Panc1 (cell line): ENCODE data around the gene PYHIN1. TPM values are rescaled to one million over a fixed set of nuclear protein-coding genes. Genes with fewer than 3 reads are reported as not detected.

Experiments
- ATAC-seq: fragments of 200-7000 bp; cut with Tn5 transposase; 2 replicates; pipeline ENCODE4 v1.9.1; 2020; ENCODE audit warnings: mild to moderate bottlenecking, moderate library complexity
- BruUV-seq: library from RNA; stranded (reverse); fragments of 400-500 nt; replicated peaks from 2 replicates; lab custom pipeline; 2021; lab: Mats Ljungman, UMichigan
- CTCF ChIA-PET: fragments of 300-600 bp; sonication (Branson Sonifier 250); formaldehyde crosslinking; loops from one replicate; lab custom pipeline; 2022; ENCODE audit warnings: antibody characterized with exemption; lab: Charles Lee
- POLR2A ChIA-PET: fragments of 300-600 bp; sonication (Branson Sonifier 250); formaldehyde crosslinking; loops from one replicate; lab custom pipeline; 2022; ENCODE audit warnings: antibody characterized with exemption; lab: Charles Lee
- DNase-seq: peaks from one replicate; pipeline ENCODE4 v3.0.0-alpha.2; 2010; ENCODE audit warnings: low read depth, low spot score
- H3K27ac ChIP-seq: 2 replicates; pipeline ENCODE4 v1.5.1; 2011; ENCODE audit warnings: mild to moderate bottlenecking, low read length, inconsistent platforms
- H3K27me3 ChIP-seq: fragments of 200-500 bp; sonication (Bioruptor generic); 2 replicates; pipeline ENCODE4 v1.6.0; 2014; ENCODE audit warnings: low read length, inconsistent platforms; ENCODE audit not compliant: control insufficient read depth, insufficient read depth
- H3K36me3 ChIP-seq: fragments of 200-500 bp; sonication (Bioruptor generic); 2 replicates; pipeline ENCODE4 v1.5.1; 2014; ENCODE audit warnings: inconsistent platforms, mild to moderate bottlenecking, low read length, moderate library complexity; ENCODE audit not compliant: control insufficient read depth, insufficient read depth
- H3K4me1 ChIP-seq: 2 replicates; pipeline ENCODE4 v1.5.1; 2011; ENCODE audit warnings: inconsistent platforms, mild to moderate bottlenecking, low read length, moderate library complexity; ENCODE audit not compliant: control insufficient read depth, insufficient read depth
- H3K4me3 ChIP-seq, 2 experiments: 2 replicates each; pipeline ENCODE4 v1.5.1; 2011 to 2012; ENCODE audit warnings: low read depth in 2 of 2, low read length in 2 of 2, mild to moderate bottlenecking in 2 of 2, inconsistent platforms in 1 of 2, moderate library complexity in 1 of 2
- H3K9me3 ChIP-seq: fragments of 200-500 bp; sonication (Bioruptor generic); 2 replicates; pipeline ENCODE4 v1.5.1; 2014; ENCODE audit warnings: low read depth, mild to moderate bottlenecking, inconsistent platforms, low read length, moderate library complexity; ENCODE audit not compliant: control insufficient read depth, insufficient read depth
- CTCF ChIP-seq: fragments of 450-650 bp; IDR thresholded peaks from 2 replicates; pipeline ENCODE4 v1.5.1; 2017; ENCODE audit warnings: mild to moderate bottlenecking
- POLR2AphosphoS5 ChIP-seq: IDR thresholded peaks from 2 replicates; pipeline ENCODE4 v1.6.1; 2012; ENCODE audit warnings: mild to moderate bottlenecking, low read depth, low read length, moderate library complexity
- REST ChIP-seq, 2 experiments: IDR thresholded peaks; 2 replicates each; pipeline ENCODE4 v1.6.1; 2011 to 2012; ENCODE audit warnings: low read depth in 2 of 2, control low read depth in 1 of 2, low read length in 1 of 2, mild to moderate bottlenecking in 1 of 2, moderate library complexity in 1 of 2; ENCODE audit not compliant: insufficient read depth in 1 of 2
- SIN3A ChIP-seq: IDR thresholded peaks from 2 replicates; pipeline ENCODE4 v1.6.1; 2012; ENCODE audit warnings: low read depth, mild to moderate bottlenecking, low read length, moderate library complexity, borderline replicate concordance; ENCODE audit not compliant: insufficient read depth
- TCF7L2 ChIP-seq: IDR thresholded peaks from 2 replicates; pipeline ENCODE4 v1.6.1; 2011; ENCODE audit warnings: mild to moderate bottlenecking, low read depth, low read length, inconsistent platforms
- in situ Hi-C: cut with HindIII; loops from 2 replicates; pipeline ENCODE4 v1.10.0; 2016; ENCODE audit warnings: low sequenced_read_pairs, low pct_unique_long_range_greater_than_20kb
- intact Hi-C: fragments of 100-400 bp; cut with micrococcal nuclease; formaldehyde crosslinking; loops from one replicate; pipeline ENCODE4 v1.10.0; 2022; ENCODE audit not compliant: unreplicated experiment
- total RNA-seq: library from RNA; stranded (reverse); gene quantifications from one replicate; pipeline ENCODE4 v1.2.1, GENCODE V29; 2021; ENCODE audit not compliant: unreplicated experiment

Gene PYHIN1
- total RNA-seq, 1 experiment from 2014 or later: not detected

GRCh38 chr1:158939180-158939579, 7.8 kb downstream of the PYHIN1 start:
- no peak overlapping the region for H3K4me3 ChIP-seq
- ATAC-seq (no peak), DNase-seq (no peak)
- ChIA-PET CTCF (no interaction called here), POLR2A (no interaction called here)
- intact Hi-C loops (no loop called here), in situ Hi-C loops (no loop called here)
- H3K36me3 ChIP-seq: no peaks in the 10 kb centered on the region
- H3K27me3 ChIP-seq: no peaks in the 10 kb centered on the region
- no peaks in the 10 kb centered on the region for H3K4me1 ChIP-seq
- no peak for TF ChIP-seq CTCF
- no peak for TF ChIP-seq REST (IDR thresholded peaks at IDR 0.05; ENCODE audit: insufficient read depth in 1 of 2, low read depth in 2 of 2, low read length in 1 of 2)
- no peak for TF ChIP-seq SIN3A
- TF ChIP-seq TCF7L2: no peak
- no peak for TF ChIP-seq POLR2AphosphoS5
- no peak overlapping the region for H3K27ac ChIP-seq
- H3K9me3 ChIP-seq: no peaks in the 10 kb centered on the region
- no TSS peak for BruUV-seq

GRCh38 chr1:158941317-158941716, 10.0 kb downstream of the PYHIN1 start:
- Histone ChIP-seq H3K4me3 (no peak overlapping the region), H3K9me3 (no peaks in the 10 kb centered on the region), H3K27ac (no peak overlapping the region), H3K4me1 (no peaks in the 10 kb centered on the region), H3K36me3 (no peaks in the 10 kb centered on the region), H3K27me3 (no peaks in the 10 kb centered on the region)
- ChIA-PET CTCF (no interaction called here), POLR2A (no interaction called here)
- no TSS peak for BruUV-seq
- DNase-seq (no peak), ATAC-seq (no peak)
- intact Hi-C loops: no loop called here
- in situ Hi-C loops: no loop called here
- TF ChIP-seq SIN3A (no peak), CTCF (no peak), REST (IDR thresholded peaks at IDR 0.05; ENCODE audit: insufficient read depth in 1 of 2, low read depth in 2 of 2, low read length in 1 of 2) (no peak), POLR2AphosphoS5 (no peak), TCF7L2 (no peak)
